GM23338 (cell line): ENCODE data around the gene ZNF223. TPM values are rescaled to one million over a fixed set of nuclear protein-coding genes. Genes with fewer than 3 reads are reported as not detected.

Experiments used
- ATAC-seq: fragments of 200-7000 bp; cut with Tn5 transposase; 3 replicates; pipeline ENCODE4 v1.9.1; 2020
- DNase-seq: peaks from one replicate; pipeline ENCODE4 v3.0.0-alpha.2; 2015; ENCODE audit warnings: low spot score
- H2AFZ ChIP-seq: fragments of 200-600 bp; sonication (generic); 2 replicates; pipeline ENCODE4 v1.8.0; 2016; ENCODE audit warnings: antibody characterized with exemption, mild to moderate bottlenecking, moderate library complexity
- H3F3A ChIP-seq: fragments of 200-600 bp; sonication (generic); replicated peaks from 2 replicates; pipeline ENCODE4 v1.8.0; 2017; ENCODE audit warnings: antibody characterized with exemption, mixed run types, low read depth
- H3K27ac ChIP-seq: fragments of 200-600 bp; sonication (generic); 2 replicates; pipeline ENCODE4 v1.6.1; 2016; ENCODE audit warnings: low read depth
- H3K27me3 ChIP-seq: fragments of 200-600 bp; sonication (generic); 2 replicates; pipeline ENCODE4 v1.8.0; 2016; ENCODE audit warnings: mild to moderate bottlenecking, mixed run types, moderate library complexity; ENCODE audit not compliant: insufficient read depth
- H3K36me3 ChIP-seq: fragments of 200-600 bp; sonication (generic); 2 replicates; pipeline ENCODE4 v1.8.0; 2016; ENCODE audit warnings: mild to moderate bottlenecking; ENCODE audit not compliant: insufficient read depth
- H3K4me1 ChIP-seq: fragments of 200-600 bp; sonication (generic); 2 replicates; pipeline ENCODE4 v1.8.0; 2016; ENCODE audit warnings: mild to moderate bottlenecking, moderate library complexity; ENCODE audit not compliant: insufficient read depth
- H3K4me2 ChIP-seq: fragments of 200-600 bp; sonication (generic); 2 replicates; pipeline ENCODE4 v1.7.1; 2017; ENCODE audit warnings: mixed run types
- H3K4me3 ChIP-seq: fragments of 200-600 bp; sonication (generic); 2 replicates; pipeline ENCODE4 v1.6.1; 2016; ENCODE audit warnings: mixed run types
- H3K79me2 ChIP-seq: fragments of 200-600 bp; sonication (generic); replicated peaks from 2 replicates; pipeline ENCODE4 v1.8.0; 2017; ENCODE audit warnings: mild to moderate bottlenecking; ENCODE audit not compliant: insufficient read depth
- H3K9me2 ChIP-seq: fragments of 200-600 bp; sonication (generic); 2 replicates; pipeline ENCODE4 v1.8.0; 2017; ENCODE audit not compliant: insufficient read depth
- H4K20me1 ChIP-seq: fragments of 200-600 bp; sonication (generic); replicated peaks from 2 replicates; pipeline ENCODE4 v1.8.0; 2017; ENCODE audit warnings: mild to moderate bottlenecking; ENCODE audit not compliant: insufficient read depth
- H3K27ac Mint-ChIP-seq: 2 replicates; pipeline ENCODE4 v1.8.0; 2020; ENCODE audit warnings: inconsistent platforms, mild to moderate bottlenecking, moderate library complexity, mixed read lengths
- H3K27me3 Mint-ChIP-seq: 3 replicates; pipeline ENCODE4 v1.8.0; 2022; ENCODE audit warnings: low read depth, mild to moderate bottlenecking, moderate library complexity, mixed read lengths, inconsistent platforms; ENCODE audit not compliant: insufficient read depth, poor library complexity
- H3K36me3 Mint-ChIP-seq: 3 replicates; pipeline ENCODE4 v1.8.0; 2021; ENCODE audit warnings: low read depth, mild to moderate bottlenecking, inconsistent platforms, moderate library complexity, mixed read lengths
- H3K4me1 Mint-ChIP-seq: 3 replicates; pipeline ENCODE4 v1.8.0; 2020; ENCODE audit warnings: mild to moderate bottlenecking, inconsistent platforms, mixed read lengths
- H3K4me3 Mint-ChIP-seq: 3 replicates; pipeline ENCODE4 v1.8.0; 2021; ENCODE audit warnings: moderate library complexity, mild to moderate bottlenecking, inconsistent platforms, mixed read lengths
- H3K9me3 Mint-ChIP-seq: 3 replicates; pipeline ENCODE4 v1.8.0; 2020; ENCODE audit warnings: moderate library complexity, mild to moderate bottlenecking, inconsistent platforms, mixed read lengths
- CREB1 ChIP-seq: fragments of 250-450 bp; sonication (Bioruptor Pico); IDR thresholded peaks from 2 replicates; pipeline ENCODE4 v1.5.0; 2020; ENCODE audit warnings: low read depth, mild to moderate bottlenecking, moderate library complexity
- CTCF ChIP-seq, 2 experiments: fragments of 200-600 bp in 1 of 2; sonication (generic) in 1 of 2; conservative IDR thresholded peaks; 2 replicates each; pipeline versions ENCODE4 v1.5.1 to v1.6.1; 2016 to 2017; ENCODE audit warnings: antibody characterized with exemption in 2 of 2, low read depth in 2 of 2, mild to moderate bottlenecking in 2 of 2, moderate library complexity in 1 of 2
- ETS1 ChIP-seq: IDR thresholded peaks from 2 replicates; pipeline ENCODE4 v1.6.1; 2016; ENCODE audit warnings: antibody characterized with exemption
- EZH2 ChIP-seq: fragments of 200-600 bp; sonication (generic); IDR thresholded peaks from one replicate; pipeline ENCODE4 v1.8.0; 2017; ENCODE audit warnings: antibody characterized with exemption, mild to moderate bottlenecking, low read depth; ENCODE audit not compliant: unreplicated experiment
- EZH2phosphoT487 ChIP-seq: fragments of 200-600 bp; sonication (generic); IDR thresholded peaks from one replicate; pipeline ENCODE4 v1.8.1; 2018; ENCODE audit warnings: antibody characterized with exemption; ENCODE audit not compliant: unreplicated experiment
- JUNB ChIP-seq: IDR thresholded peaks from one replicate; pipeline ENCODE4 v1.6.1; 2016; ENCODE audit warnings: antibody characterized with exemption; ENCODE audit not compliant: unreplicated experiment
- NANOG ChIP-seq: IDR thresholded peaks from 2 replicates; pipeline ENCODE4 v1.6.1; 2016; ENCODE audit warnings: antibody characterized with exemption, borderline replicate concordance
- REST ChIP-seq: IDR thresholded peaks from one replicate; pipeline ENCODE4 v1.6.1; 2018; ENCODE audit warnings: antibody characterized with exemption; ENCODE audit not compliant: unreplicated experiment
- STAT1 ChIP-seq: IDR thresholded peaks from one replicate; pipeline ENCODE4 v1.6.1; 2016; ENCODE audit warnings: antibody characterized with exemption; ENCODE audit not compliant: unreplicated experiment
- ZNF331 ChIP-seq: fragments of 250-450 bp; sonication (Bioruptor Pico); IDR thresholded peaks from 2 replicates; pipeline ENCODE4 v1.5.0; 2020; ENCODE audit warnings: low read depth, mild to moderate bottlenecking, moderate library complexity
- polyA plus RNA-seq: library from polyadenylated mRNA; unstranded; fragments of >200 nt; fragmentation: Nextera tagmentation; extraction: Ambion mirVana; gene quantifications from 2 replicates; pipeline ENCODE4 v1.2.1, GENCODE V29; 2016
- total RNA-seq: library from RNA; depleted of rRNA; stranded (reverse); fragments of >200 nt; shearing (Covaris generic); gene quantifications from 2 replicates; pipeline ENCODE4 v1.2.3, GENCODE V29; 2014

Gene ZNF223
- total and polyA plus RNA-seq, 2 experiments from 2014 or later: 3.3 to 5.8 TPM

GRCh38 chr19:44107751-44108150, 55.9 kb downstream of the ZNF223 start:
- Histone ChIP-seq H3K4me1 (no peaks in the 10 kb centered on the region), H3K27ac (no peak overlapping the region), H3K9me2 (no peaks in the 10 kb centered on the region), H3K79me2 (peaks cover 16% of the 10 kb centered on the region), H4K20me1 (0 out of 2 replicates have a peak, but pooled peaks cover under 1% of the 10 kb centered on the region), H3K4me3 (no peak overlapping the region), H3K27me3 (no peaks in the 10 kb centered on the region), H3K4me2 (no peak overlapping the region), H3K36me3 (peaks cover 39% of the 10 kb centered on the region), H2AFZ (no peak overlapping the region), H3F3A (no peaks in the 10 kb centered on the region)
- peaks cover 7% of the 10 kb centered on the region for H3K27me3 Mint-ChIP-seq
- peaks cover 77% of the 10 kb centered on the region for H3K9me3 Mint-ChIP-seq
- H3K4me3 Mint-ChIP-seq: no peak overlapping the region
- no peak for ATAC-seq
- H3K27ac Mint-ChIP-seq: no peak overlapping the region
- no peak for DNase-seq
- peaks cover 89% of the 10 kb centered on the region for H3K36me3 Mint-ChIP-seq
- H3K4me1 Mint-ChIP-seq: no peaks in the 10 kb centered on the region
- TF ChIP-seq REST: no peak
- TF ChIP-seq ZNF331 (CRISPR knock-in tag): no peak
- TF ChIP-seq EZH2phosphoT487: no peak
- TF ChIP-seq NANOG: no peak
- no peak for TF ChIP-seq STAT1
- TF ChIP-seq CREB1: no peak
- no peak for TF ChIP-seq EZH2
- no peak for TF ChIP-seq ETS1
- TF ChIP-seq CTCF (conservative IDR thresholded peaks at IDR 0.05; ENCODE audit: low read depth in 2 of 2): no peak

GRCh38 chr19:44109458-44109857, 57.6 kb downstream of the ZNF223 start:
- no peaks in the 10 kb centered on the region for H3K4me1 Mint-ChIP-seq
- DNase-seq (no peak), ATAC-seq (no peak)
- Histone ChIP-seq H4K20me1 (no peaks in the 10 kb centered on the region), H3K79me2 (peaks cover 21% of the 10 kb centered on the region), H3F3A (no peaks in the 10 kb centered on the region), H3K27me3 (no peaks in the 10 kb centered on the region), H3K9me2 (no peaks in the 10 kb centered on the region), H3K36me3 (peaks cover 30% of the 10 kb centered on the region), H3K4me2 (no peak overlapping the region), H3K4me1 (no peaks in the 10 kb centered on the region), H2AFZ (no peak overlapping the region), H3K4me3 (no peak overlapping the region), H3K27ac (no peak overlapping the region)
- H3K27me3 Mint-ChIP-seq: peaks cover 7% of the 10 kb centered on the region
- peaks cover 72% of the 10 kb centered on the region for H3K36me3 Mint-ChIP-seq
- no peak overlapping the region for H3K27ac Mint-ChIP-seq
- peaks cover 69% of the 10 kb centered on the region for H3K9me3 Mint-ChIP-seq
- TF ChIP-seq EZH2: no peak
- no peak for TF ChIP-seq JUNB
- H3K4me3 Mint-ChIP-seq: no peak overlapping the region
